Stimulated activated CD8-positive, alpha-beta memory T cell treated with anti-CD3 and anti-CD28 coated beads, Interleukin-15, amount 100 ng/mL, for 1 hour (primary cell): ENCODE results near the gene MAP3K14.
"Not testable (repeated sequence)": the region's sequence is repeated elsewhere in the genome, so short reads cannot be mapped to it uniquely, and the experiment has no call there.

Experiments used
- DNase-seq: peaks from one replicate; pipeline ENCODE4 v3.0.0-alpha.2; 2020; ENCODE audit warnings: low read depth

Gene MAP3K14

DNA sequence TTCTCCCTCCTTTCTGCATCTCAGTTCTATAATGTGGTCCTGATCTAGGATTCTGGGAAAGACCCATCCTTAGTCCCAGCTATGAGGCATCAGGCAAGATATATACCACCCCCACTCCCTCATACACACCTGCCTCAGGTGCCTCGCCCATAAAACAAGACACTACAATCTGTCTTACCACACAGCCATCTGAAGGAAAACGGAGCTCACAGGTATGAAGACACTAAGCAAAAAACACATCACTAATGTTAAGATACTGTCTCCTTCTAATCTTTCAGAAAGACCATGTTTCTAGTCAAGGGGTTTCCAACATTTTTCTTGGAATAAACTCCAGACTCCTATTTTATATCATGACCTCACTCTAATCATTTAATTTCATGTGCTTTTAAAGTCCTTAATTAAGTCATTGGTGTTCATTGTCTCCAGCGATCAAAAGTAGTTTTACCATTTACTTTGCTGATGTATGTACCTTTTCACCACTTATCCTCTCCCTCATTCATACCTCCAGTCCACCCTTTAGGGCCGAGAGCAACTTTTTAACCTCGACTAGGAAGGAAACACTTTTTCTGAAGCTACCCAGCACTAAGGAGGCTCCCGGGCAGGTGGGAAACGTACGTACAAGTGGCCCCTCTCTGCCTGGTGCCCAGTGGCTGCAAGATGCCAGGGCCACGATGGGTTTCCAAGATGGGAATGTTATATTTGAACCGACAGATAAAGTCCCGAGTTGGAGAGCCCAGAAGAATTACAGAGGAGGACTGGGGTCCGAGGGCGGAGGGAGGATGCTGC is 979 bp downstream of the MAP3K14 start:
- no peak for DNase-seq

DNA sequence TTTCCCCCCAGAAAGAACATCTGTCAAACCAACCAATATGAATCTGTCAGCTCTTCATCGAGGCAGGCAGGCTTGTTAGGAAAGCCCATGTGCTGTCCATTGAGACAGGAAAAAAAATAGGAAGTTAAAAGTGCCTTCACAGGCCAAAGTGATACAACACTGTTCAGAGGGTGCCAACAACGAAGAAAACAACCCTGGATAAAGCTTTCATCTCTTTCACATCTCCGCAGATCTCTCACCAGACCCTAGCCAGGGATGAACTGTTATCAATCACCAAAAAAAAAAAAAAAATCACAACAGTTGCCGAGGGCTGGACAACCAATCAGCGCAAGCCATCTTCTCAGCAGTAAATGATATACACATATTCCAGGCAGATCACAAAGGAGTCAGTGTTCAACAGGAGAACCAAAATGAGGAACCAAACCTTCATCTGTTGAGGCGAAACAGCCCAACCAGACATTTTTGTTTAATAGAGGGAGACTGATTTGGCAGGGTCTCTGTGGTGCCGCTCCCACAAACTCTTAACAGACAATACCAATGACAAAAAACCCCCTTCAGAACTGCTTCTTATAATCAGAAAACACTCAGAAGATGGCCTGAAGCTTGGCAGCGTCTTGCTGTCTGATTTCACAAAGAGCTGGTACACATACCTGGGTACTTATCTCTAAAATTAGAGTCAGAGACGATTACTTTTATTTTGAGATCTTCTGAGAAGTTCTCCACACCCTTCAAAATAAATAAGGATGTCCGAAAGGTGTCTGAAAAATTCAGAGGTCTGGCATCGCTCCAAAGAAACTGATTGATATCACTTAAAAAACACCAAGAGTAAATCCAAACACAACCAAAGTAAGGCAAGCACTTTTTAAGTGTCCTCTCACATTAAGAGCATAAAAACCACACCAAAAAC is 1.8 kb downstream of the MAP3K14 start:
- DNase-seq = no peak

DNA sequence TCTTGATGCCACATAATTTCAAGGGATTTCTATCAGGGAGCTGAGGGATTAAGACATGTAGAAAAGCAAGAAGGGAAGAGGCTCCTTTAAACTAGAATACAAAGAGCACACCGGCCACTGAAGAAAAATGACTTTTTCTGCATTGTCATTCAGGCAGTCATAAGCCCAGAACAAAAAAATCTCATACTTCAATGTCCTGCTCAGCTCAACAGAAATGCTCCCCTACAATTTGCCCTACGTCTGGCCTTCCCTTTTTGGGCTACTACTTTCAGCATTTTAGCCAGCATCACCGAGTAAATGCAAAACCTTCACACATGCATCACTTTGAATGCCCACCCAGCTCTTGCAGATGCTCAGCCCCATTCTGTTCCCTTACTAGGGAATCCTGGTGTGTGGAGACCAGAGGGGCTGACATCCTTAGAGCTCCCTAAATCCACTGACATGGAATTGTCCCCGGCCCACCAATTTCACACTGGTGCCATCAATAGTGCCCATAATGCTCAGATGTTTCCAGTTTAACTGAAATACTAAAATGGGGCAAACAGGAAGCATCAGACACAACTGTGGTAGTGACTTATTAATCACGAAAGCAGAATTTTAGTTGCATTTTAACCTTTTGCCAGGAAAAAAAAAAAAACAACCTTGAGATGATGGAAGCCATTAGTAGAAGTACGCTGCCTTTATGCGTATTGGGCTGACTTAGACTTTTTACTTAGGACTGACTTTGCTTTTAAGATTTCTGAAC is 2.7 kb downstream of the MAP3K14 start:
- no peak for DNase-seq

DNA sequence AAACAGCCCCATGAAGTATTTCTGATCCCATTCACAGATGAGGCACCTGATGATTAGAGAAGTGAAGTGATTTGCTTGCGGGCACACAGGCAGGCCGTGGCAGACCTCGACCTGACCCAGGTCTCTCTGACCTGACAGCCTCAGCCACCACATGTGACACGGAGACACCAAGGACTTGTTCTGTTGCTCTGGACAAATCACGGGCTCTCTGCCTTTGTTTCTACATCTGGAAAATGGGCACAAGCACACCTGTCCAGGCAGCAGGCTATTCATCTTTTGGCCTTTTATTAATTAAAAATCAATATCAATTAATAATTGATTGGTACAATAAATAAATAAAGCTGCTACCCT is 3.4 kb downstream of the MAP3K14 start:
- DNase-seq = no peak

DNA sequence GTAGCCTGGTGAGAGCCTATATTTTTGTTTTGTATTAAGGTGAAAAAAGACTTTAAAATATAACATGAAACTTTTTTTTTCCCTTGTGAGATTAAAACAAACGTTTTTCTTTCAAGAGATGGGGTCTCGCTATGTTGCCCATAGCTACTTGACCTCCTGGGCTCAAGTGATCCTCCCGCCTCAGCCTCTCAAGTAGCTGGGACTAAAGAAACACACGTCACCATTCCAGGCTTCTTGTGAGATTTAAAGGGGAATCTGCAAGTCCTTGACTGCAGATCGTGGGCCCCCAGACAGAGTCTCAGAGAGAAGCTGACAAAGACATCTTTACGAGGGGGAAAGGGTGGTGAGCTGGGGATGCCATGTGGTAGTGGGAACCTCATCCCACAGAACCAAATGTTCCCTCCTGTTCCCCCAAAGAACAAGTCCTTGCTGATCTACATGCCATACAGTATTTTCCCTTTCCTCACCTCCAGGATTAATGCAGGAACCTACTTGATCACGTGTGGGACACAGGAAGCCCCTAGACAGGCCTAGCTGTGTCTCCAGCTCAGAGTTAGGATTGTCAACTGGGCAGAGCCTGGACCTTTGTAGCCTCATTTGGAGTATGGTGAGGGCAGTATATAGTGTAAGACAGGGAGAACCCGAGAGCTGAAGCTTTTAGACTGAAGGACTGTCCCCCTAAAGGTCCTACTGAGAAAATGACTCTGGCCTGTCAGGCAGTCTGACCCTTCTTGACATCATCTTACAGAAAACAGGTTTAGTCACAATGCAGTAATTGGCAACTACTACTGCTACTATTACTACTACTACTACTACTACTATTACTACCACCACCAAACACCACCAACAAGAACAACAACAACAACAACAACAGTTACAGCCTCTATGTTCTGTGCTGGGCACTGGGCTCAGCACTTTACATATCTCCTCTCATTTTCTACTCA is 4.1 kb downstream of the MAP3K14 start:
- DNase-seq = no peak

DNA sequence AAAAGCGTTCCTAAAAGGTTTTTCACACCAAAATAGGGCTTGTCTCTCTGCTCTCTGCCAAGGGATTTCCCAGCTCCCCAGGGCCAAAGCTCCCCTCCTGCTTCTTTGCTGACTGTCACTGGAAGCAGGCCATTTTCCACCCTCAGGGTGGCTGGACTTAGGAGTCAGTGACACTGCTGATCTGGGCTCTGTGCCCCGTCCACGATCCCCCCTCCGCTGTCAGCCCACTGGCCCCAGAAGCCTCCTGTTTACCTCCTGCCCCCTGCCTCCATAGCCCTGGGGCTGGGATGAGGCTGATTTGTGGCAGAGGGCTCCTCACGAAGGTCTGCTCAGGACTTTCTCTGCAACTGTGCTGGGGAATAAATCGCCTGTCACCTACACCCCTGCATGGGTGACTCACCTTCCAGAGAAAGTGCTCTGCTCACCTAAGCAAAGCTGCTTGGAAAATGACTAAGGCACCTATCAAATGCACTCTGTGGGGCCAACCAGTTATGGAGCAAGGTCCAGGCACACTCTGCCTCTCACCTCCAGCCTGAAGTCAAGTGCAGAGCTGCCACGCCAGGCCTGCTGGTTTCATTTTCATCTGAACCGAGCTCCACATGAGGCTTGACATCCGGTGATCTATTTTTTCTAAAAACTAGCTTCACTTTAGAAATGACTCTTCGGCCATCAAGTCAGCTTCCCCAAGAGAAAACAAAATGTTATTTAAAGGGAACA is 4.9 kb downstream of the MAP3K14 start:
- peak; percentile 40 for DNase-seq

DNA sequence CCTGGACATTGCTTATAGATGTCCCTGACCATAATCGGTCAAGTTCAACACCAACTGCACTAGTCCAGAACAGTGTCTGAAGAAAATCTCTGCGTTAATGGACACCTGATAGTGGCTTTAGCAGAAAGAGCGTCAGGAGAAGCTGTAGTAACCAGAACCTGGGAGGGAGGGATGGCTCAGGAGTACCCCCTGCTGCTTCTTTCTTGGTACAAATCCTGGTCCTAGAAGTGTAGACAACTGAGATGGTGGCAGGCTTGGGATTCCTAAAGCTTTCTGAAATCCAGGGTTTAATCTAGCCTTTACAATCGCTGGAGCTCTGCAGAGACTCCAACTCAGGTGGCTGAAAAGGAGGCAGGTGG is 5.4 kb downstream of the MAP3K14 start:
- no peak for DNase-seq

DNA sequence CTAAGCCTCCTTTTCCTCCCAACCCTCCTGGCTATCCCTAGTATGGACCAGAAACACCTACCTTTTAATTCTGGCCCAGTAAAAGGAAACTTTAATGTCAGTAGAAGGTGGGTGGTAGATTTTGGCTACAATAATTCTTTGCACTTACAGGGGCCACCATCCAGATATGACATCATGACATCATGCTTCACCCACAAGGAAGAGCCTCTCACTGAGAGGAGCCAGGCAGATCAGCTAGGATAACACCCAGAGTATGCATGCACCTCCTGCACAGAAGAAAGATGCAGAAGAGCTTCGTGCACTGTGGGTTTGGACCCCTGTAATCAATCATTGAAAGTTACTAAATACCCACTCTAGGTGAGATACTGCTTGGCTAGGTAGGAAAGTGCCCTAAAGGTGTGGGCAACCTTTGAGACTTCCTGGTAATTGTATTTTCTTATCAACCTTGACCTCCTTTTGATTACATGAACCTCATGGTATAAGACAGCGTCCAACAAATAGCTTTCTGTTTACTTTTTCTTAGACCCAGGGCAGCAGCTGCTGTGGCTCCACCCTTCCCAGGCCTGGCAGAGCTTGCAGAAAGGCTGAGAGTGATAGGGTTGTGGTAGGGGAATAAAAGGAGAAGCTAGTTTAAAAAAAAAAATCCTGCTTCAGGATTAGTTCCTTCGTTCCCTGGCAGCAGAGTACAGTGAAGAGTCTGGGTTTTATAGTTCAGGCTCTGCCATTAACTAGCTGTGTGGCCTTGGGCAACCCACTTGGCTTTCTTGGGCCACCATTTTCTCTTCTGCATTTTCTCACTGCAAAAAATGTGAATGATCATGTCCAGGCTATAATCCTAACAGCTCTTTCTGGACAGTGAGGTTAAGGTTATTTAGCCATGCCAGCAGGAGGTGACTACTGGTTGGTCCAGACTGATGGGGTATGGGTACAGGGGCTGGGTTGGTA is 6.2 kb downstream of the MAP3K14 start:
- no peak for DNase-seq

DNA sequence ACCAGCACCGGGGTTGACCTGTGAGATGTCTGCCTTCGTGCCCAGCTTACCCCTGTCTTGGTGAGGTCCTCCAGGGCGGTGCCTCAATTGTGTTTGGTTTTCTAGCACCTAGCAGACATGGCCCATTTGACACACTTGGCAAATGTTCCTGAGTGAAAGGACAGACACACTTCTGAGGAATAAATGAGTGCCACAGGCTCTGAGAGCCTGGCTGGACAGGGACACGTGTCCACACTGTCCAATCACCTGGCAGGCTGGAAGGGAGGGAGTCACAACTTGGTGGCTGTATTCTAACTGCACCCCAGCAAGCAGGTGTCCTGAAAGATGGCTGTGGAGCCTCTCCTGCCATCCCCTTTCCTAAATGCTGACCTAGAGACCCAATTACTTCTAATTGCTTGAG is 7.4 kb downstream of the MAP3K14 start:
- DNase-seq = no peak

DNA sequence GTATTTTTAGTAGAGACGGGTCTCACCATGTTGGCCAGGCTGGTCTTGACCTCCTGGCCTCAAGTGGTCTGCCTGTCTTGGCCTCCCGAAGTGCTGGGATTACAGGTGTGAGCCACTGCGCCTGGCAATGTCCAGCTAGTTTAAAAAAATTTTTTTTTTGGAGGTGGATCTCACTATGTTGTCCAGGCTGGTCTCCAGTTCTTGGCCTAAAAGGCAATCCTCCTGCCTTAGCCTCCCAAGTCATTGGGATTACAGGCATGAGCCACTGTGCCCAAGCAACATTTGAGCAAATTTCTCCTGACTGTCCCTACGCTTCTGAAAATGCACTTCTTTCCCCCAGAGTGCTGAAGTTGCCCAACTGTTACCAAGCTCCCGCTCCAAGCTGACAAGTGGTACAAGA is 8.0 kb downstream of the MAP3K14 start:
- no peak for DNase-seq

DNA sequence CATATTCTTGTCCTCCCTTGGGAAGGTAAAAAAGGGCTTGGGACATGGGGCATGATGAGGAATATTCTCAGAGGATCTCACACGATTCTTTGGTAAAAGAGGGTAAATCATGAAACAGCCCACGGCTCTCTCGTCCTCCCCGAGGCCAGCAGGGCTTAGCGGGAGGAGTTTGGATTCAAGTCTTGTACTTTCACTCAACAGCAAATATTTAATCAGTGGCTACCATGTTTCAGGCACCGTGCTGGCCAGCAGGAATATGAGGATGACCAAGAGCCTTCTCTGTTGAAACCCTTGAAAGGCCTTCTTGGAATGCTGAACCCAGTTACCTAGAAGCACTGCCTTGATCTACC is 8.8 kb downstream of the MAP3K14 start:
- DNase-seq = no peak

DNA sequence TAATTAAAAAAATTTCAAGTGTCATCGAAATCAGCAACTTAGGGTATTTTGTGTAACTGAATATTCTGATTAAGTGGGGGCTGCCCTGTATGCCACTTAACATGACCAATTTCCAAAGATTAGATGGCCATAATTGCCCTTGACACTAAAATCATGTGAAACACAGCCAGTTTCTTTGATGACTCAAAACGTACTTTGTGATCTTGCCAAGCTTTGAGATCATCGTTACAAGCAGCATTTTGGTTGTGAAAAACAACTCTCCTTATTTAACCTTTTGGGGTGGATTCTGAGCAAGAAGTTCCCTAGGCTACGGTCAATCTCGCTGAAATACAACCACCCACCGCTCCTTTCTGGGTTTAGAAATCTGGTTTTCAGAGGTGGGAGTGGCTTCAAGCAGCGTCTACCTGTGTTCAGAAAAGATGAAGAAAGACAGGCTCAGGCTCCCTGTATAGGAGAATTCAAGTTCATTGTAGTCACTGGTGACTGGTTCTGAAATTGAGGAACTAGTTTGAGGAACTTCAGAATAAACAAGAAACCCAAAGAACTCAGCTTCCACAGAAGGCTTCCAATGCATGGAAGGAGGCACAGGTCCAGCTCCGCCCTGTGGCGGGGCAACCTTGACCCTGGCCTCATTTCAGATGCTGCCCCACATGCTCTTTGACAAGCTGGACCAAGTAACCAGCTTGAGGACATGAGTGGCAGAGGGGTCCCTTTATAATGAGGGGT is 9.4 kb downstream of the MAP3K14 start:
- DNase-seq = no peak

DNA sequence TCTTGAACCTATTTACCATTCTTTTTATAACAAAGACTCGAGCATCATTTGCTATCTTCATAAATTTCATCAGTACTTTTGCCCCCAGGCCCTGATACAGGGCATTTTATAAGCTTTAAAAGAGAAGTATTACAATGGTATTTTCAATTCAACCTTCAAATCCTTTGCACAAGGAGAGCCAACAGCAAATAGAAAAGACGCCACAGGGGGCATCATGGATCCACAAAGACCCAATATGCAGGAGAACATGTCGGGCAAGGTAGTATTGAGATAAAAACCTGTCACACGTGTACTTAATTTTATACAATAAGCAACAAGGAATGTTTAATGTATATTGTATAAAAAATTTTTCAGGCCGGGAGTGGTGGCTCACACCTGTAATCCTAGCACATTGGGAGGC is 10.2 kb downstream of the MAP3K14 start:
- no peak for DNase-seq

DNA sequence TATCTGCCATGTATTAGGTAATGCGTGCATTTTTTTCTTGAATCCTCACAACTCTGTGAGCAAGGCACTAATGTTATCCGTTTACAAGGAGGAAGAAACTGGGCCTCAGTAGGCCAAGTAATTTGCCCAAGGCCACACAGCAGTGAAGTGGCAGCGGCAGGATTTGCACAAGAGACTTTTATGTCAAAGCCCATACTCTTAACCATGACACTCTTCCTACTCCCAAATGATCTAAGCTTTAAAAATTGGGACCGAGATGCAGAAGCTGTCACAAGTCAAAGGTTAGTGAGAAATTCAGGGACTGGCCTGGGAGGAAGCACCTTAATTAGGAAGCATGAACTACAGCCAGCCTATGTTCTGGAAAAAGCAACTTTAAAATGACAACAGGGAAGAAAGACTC is 10.7 kb downstream of the MAP3K14 start:
- no peak for DNase-seq

DNA sequence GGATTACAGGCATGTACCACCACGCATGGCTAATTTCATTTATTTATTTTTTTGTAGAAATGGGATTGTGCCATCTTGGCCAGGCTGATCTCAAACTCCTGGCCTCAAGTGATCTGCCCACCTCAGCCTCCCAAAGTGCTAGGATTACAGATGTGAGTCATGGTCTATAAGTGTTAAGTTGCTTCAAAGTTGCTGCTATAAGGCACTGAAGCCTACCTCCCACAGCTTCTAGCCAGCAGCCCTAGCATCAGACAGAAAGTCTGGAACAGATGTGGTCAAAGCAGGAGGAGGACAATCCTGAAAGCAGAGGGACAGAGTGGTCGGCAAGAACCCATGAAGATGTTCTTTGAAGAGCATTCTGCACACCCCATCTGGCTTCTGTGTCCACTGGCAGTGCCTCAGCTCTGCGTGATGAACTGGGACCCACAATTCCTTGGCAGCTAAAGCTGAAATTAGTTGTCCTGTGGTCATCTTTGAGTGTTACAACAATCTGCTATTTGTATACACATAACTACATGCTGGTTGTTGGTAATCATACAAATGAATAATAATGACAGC is 11.2 kb downstream of the MAP3K14 start:
- no peak for DNase-seq

DNA sequence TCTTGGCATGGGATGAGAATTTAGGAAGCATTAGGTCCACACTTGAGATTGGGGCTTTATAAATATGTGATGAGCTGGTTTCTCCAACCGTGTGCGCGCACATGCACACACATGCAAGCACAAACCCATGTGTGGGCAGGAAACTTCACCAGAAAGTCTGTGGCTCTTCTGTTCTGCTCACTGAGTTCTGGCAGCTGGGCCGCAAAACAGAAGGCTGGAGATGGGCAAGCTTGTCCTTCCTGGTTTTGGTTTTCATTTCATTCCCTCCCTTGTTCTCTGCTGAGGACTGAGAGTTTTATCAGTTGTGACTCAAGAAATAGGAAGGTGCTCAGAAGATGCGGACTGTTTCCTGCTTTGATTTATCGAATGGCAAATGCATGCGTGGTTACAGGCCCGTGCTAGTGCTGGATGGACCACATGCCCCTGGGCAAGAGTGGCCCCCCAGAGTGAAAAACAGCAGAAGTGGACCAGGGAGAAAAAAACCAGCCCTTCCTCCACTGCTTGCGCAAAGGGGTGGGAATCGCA is 14.1 kb downstream of the MAP3K14 start:
- DNase-seq = no peak

DNA sequence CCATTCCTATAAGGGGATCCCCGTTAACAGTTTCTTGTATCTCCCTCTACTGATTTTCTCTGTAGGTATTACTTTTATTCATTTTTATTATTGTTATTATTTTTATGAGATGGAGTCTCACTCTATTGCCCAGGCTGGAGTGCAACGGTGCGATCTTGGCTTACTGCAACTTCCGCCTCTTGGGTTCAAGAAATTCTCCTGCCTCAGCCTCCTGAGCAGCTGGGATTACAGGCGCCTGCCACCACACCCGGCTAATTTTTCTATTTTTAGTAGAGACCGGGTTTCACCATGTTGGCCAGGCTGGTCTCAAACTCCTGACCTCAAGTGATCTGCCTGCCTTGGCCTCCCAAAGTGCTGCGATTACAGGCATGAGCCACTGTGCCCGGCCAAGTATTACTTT is 14.6 kb downstream of the MAP3K14 start:
- DNase-seq = not testable (repeated sequence)

DNA sequence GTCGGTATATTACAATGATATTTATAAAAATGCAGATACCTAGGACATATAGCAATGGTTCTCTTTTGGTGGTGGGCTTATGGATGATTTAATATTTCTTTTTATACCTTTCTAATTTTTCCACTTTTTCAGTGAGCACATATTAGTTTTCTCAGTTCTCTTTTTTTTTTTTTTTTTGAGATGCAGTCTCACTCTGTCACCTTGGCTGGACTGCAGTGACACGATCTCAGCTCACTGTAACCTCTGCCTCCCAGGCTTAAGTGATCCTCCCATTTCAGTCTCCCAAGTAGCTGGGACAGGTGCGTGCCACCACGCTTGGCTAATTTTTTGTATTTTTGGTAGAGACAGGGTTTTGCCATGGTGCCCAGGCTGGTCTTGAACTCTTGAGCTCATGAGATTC is 15.1 kb downstream of the MAP3K14 start:
- no peak for DNase-seq
